GM18909 (cell line): ENCODE results near the gene ACKR3.

Experiments
- ATAC-seq: cut with Tn5 transposase; IDR thresholded peaks from one replicate; pipeline ENCODE4 v1.9.1; 2021; ENCODE audit warnings: mild to moderate bottlenecking; ENCODE audit not compliant: unreplicated experiment, poor library complexity

The ACKR3 gene

DNA sequence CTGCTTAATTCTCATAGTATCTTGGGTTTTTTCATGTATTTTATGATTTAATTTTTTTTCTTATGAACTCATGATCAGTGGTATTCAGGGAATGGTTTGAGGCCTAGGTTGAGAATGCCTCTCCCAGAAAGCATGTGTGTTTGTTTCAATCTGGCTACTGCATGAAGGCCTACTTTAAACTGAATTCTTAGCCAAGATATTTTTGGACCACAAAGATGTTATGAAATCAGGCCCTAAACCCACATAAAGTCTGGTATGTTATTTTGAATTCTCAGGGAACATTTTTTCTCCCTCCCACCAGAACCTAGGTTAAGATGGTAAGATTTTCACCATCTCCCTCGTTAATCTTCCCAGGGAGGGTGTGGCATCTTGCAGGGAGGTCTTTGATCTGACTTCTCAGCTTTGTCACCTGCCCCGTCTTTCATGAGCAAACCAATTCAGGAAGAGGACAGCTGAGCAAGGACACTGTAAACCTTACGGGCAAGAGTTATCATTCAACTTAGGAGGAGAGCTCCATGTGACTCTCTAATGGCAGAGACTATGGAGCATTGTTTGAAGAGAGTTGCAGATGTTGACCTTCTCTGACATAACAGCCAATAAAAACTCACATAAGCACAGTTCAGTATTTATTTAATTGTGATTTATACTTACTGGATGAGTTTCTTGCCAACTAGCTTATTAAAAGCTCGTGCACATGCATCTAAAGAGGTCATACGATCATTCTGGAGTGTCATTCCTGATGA lies 21.3 kb upstream of the ACKR3 start:
- ATAC-seq, result no peak

GRCh38 chr2:236549165-236549564 lies 20.5 kb upstream of the ACKR3 start:
- ATAC-seq, result no peak

DNA sequence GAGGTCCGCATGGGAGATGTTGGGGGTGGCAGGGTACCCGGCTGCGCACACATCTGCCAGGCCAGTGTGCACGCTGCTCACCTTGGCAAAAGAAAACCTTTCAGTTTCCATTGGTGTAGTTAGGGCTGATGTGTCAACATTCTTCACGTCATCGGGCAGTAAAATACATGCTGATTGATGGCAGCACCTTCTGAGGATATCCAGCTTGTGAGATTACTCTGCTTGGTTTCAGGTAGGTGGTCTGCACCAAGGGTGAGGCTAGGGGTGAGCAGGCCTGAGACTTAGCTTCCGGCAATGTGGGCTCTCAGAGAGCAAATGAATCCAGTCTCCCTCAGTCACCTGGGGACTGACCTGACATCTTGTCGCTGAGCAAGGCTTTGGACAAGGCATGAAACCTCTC lies 19.3 kb upstream of the ACKR3 start:
- peak; percentile 3 for ATAC-seq

DNA sequence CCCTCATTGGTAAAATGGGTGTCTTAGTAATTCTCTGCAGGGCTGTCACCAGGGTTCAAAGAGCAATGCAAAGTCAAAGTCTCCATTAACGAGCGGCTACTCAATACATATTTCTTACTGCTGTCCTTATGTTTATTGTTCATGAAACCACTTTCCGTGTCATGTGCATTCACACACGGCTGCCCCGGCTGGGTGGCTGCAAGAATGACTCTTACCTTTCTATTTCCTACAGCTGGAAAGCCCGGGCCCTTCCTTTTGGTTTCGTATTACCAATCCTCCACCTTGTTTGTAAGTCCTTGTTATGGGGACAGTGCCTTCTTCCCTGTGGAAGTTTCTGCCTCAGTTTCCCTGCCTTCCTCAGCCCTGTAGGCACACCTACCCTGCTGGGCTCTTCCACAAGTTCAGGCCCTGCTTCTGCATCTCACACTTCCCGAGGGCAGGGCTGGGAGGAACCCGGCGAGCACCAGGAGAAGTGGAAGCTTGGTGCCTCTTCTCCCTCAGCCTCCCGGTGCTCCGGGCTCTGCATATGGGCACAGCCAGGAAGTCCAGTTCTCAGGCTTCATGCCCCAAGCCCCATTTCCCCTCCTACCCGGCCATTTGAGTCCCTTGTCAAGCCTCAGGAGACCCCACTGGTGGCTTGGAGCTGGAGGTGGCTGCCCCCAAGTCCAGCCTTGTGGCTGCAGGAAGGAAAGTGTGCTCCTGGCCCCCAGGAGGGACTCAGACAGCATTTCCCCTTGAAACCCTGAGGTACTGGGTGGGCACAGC lies 18.7 kb upstream of the ACKR3 start:
- ATAC-seq, result peak; percentile 44

DNA sequence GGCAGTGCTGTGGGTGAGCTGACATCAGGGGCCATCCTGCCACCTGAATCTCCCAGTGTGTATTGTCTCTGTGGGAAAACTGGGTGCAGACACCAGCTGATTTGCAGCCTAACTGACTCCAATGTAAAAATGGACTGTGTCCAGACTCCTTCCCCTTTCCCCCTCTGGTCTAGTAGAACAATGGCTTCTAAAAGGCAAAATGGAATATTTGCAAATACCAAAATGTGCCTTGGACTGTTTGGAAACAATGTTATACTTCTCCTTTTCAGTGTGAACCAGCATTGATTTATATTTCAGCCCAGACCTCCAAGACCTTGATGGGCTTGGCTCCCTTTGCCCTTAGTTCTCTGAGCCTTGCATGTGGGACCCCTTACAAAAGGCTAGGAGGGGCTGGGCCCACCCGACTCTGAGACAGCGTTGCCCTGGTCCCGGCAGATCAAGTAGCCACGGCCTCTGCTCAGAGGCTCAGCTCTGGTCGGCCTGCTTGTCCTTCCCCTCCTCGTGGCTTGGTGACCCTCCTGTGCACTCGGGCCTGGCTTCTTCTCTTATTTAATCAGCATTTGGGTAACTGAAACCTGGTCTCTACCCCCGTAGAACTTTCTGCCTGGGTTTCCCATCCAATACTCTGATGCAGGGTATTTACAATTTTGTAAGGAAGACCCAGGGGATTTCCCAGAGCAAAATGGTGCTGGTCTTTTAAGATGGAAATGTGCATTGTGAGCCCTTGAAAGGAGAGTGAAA lies 18.0 kb upstream of the ACKR3 start:
- peak; percentile 43 for ATAC-seq

DNA sequence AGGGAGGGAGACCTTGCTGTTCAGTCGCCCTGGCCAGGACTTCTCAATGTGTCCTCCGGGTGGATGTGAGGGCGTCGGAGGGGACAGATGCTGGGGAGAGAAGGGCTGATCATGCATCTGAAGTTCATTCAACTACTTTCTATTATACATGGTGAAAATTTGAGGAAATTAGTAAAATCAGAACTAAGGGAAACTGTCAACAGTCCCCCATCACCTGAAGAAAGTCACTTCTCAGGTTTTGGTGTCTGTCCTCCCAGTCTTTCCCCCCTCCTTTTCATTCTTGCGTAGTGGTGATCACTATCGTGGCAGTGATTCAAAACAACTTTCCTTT lies 17.4 kb upstream of the ACKR3 start:
- ATAC-seq, result peak; percentile 19

GRCh38 chr2:236552581-236553363 lies 16.9 kb upstream of the ACKR3 start:
- no peak for ATAC-seq

- no peak for ATAC-seq
Measured at GRCh38 chr2:236553522-236553921, 16.1 kb upstream of the ACKR3 start.

DNA sequence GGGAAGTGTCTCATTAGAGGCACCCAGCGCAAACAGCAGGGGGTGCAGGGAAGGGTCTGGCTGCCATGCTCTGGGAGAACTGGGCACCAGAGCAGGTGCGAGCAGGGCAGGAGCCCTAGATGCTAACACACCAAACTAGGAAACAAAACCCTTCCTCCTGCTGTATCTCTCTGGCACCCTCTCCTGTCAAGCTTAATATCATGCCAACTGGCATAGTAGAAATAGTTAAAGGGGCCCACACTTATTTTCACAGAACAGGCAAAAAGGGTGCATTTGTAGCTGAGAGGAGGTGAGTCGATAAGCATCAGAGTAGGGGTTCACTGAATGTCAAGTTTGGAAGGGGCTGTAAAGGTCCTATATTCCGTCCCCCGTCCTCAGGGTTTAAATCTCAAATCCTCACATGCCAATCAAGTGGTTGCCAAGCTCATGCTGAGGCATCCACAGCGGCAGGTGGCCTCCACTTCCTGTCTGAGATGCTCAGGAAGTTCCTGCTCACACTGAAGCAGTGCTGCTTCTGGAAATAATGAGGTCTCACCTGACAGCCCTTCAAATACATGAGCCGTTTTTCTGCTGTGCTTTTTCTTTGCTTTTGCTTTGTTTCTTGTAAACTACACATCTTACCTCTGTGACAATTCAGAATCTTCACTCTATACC lies 14.9 kb upstream of the ACKR3 start:
- ATAC-seq, result no peak

DNA sequence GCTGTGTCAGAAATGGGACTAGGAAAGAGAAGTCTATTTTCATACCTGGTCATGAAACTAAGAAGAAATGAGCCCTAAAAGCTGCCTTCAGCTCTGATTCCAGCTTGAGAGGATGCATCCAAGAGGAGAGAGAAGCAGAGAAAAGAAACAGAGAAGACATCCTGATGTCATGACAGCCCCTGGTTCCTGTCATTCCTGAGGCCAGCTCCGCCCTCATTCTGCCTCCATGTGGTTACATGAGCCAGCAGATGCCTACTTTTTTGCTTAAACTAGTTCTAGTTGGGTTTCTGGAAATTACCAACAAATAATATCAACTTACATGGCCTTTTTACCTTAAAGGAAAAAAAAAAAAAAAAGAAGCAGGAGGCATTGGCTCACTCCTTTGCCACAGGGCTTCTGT lies 14.1 kb upstream of the ACKR3 start:
- ATAC-seq, result no peak

DNA sequence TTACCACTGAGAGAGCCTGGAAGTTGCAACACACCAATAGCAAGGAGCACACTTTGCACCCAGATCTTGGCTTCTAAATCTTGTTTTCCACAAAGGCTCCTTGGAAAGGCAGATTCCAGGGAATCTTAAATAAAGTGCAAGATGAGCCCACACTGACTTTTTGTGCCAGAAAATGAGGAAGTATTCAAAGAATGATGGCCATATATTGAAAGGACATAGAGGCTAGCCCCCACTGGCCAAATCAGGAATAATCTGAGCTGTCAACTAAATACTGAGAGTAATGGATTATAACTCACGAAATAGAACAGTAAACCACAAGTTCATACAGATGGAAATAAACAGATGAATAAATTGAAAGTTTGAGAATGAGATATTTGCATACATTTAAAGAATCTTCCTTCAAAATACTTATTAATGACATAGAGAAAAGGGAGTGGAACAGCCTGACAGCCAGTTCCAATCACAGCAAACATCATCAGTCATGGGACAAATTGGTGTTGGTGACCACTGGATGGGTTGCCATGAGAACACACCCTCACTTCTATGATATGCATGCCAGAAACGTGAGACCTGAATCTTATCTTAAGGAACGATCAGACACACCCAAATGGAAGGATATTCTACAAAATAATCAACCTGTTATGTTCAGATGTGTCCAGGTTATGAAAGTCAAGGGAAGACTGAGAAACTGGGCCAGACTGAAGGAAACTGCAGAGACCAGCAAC lies 12.2 kb upstream of the ACKR3 start:
- ATAC-seq, result no peak

GRCh38 chr2:236558036-236558435 lies 11.6 kb upstream of the ACKR3 start:
- ATAC-seq, result no peak

- peak; percentile 51 for ATAC-seq
Measured at GRCh38 chr2:236558993-236559978, 10.3 kb upstream of the ACKR3 start.

DNA sequence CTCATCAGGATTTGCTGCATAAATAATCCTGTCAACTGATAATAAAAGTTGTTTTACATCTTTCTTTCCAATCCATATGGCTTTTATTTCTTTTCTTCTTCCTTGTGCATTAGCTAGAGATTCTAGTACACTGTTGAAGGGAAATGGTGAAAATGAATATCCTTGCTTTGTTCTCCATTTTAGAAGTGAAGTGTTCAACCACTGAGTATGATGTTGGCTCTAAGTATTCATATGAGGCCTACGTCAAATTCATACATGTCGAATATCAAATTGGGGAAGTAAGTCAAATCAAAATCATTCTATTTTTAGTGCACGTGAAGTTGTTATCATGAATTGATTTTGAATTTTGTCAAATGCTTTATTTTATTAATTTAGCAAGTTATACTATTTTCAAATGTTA lies 7.8 kb upstream of the ACKR3 start:
- no peak for ATAC-seq

- ATAC-seq, result no peak
Measured at GRCh38 chr2:236562434-236562833, 7.2 kb upstream of the ACKR3 start.

GRCh38 chr2:236563953-236564352 lies 5.7 kb upstream of the ACKR3 start:
- no peak for ATAC-seq

DNA sequence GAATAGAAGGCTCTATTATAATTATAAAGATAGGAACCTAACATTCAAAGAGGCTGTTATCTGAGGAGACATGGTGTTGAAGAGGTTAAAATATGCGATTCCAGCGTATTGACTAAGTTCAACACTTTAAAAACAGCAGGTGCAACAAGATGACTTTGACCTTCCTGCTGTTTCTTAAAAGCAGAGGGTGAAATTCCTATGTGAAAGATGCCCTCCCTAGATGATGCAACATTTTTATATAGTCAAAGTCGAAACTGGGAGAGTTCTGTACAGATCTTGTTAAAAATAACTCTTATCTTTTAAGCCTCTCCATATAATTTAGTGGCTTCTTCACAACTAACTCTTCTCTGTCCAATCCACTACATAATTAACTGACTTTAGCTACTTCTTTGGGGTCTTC lies 4.4 kb upstream of the ACKR3 start:
- ATAC-seq, result no peak

GRCh38 chr2:236565879-236566402 lies 3.7 kb upstream of the ACKR3 start:
- no peak for ATAC-seq
